ENCODE measurements around the gene SACM1L.
"Not testable (repeated sequence)": the region's sequence is repeated elsewhere in the genome, so short reads cannot be mapped to it uniquely, and the experiment has no call there.

SACM1L gene

GRCh38 chr3:45666757-45667431, 22.3 kb upstream of the SACM1L start:
- no peak for DNase-seq (ENCODE audit: low read depth in 2 of 2, low spot score in 1 of 2)

DNA sequence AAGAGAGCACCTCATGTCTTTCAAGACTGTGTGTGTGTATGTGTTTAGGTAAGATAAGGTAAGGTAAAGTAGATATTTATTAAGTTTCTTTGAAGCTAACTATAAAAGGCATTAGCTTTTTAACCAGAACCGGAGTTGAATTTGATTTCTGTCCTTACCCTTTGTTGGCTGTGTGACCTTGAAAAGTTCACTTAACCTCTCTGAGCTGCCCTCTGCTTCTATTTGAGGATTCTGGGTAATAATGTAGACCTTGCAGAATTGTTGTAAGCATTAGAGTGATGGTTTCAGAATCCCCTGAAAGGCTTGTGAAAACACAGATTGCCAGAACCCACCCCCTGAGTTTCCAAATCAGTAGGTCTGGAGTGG, 21.6 kb upstream of the SACM1L start:
- DNase-seq (ENCODE audit: low read depth in 2 of 2, low spot score in 1 of 2): no peak

DNA sequence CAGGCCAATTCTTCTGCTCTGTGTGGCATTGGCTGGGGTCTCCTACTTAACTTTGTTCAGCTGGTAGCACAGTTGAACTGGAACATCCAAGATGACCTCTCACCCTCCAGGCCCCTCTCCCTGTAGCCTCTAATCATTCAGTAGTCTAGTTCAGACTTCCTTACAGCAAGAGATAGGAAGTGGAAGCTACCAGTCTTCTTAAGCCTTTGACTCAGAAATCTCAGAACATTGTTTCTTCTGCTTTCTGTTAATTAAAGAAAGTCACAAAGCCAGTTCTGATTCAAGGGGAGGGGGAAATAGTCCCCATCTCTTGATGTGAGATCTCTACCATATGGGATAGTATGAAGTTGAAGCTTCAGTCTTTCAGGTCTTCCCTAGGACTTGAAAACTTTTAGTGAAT, 18.8 kb upstream of the SACM1L start:
- no peak for DNase-seq (ENCODE audit: low read depth in 2 of 2, low spot score in 1 of 2)

DNA sequence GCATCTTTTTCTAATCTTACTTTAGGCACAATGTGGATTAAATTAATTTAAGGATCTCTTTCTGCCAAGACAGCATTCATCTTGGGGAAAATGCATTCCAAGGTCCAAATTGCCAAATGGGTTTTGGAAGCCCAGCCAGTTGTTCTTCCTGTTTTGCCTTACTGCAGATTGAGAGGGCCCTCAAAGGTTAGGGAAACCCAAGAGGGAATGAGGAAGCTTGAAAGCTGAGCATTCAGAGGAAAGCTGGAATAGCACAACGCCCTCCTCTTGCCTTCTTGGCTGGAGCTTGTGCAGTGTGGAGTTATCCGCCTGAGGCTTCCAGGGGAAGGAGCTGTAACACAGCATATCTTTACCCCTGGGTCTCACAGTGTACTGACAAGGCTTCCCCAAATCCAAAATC, 18.2 kb upstream of the SACM1L start:
- DNase-seq (ENCODE audit: low read depth in 2 of 2, low spot score in 1 of 2): no peak

DNA sequence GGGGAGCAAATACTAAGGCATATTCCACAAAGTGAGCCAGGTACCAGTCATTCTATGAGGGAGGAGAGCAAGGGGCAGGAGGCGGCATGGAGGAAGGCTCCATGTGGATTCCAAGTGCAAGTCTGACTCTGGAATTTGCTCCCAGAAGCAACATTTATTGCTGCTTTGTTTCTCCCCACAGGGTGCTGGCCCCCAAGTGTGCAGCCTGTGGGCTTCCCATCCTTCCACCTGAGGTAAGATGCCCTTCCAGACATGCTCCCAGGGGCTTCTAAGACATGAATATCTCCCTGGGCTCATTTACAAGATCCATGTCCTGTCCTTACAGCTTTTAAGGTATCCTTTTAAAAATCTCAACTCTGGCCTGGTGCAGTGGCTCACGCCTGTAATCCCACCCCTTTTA, 15.9 kb upstream of the SACM1L start:
- no peak for DNase-seq (ENCODE audit: low read depth in 2 of 2, low spot score in 1 of 2)

GRCh38 chr3:45676325-45677032, 12.7 kb upstream of the SACM1L start:
- no peak for DNase-seq (ENCODE audit: low read depth in 2 of 2, low spot score in 1 of 2)

GRCh38 chr3:45677033-45677446, 12.2 kb upstream of the SACM1L start:
- no peak for DNase-seq (ENCODE audit: low read depth in 2 of 2, low spot score in 1 of 2)

- DNase-seq (ENCODE audit: low read depth in 2 of 2, low spot score in 1 of 2): no peak
These were observed 11.4 kb upstream of the SACM1L start for GRCh38 chr3:45677841-45678240.

DNA sequence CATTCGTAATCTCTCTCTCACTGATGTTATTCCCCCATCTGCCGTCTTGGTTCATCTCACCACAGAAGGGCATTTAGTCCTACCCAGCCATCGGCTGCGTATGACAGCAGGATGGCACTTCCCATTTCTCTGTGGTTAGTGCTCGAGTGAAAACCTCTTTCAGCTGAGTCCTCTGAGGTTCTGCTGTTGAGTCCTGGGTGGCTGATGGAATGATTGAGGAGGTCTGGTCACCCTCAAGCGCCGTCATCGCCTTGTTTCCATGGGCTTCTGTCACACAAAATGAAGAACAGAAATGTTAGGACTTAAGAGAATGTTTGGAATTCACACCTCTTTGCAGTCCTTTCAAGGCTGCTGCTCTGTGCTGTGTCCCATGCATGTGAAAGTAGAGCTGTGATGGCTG, 9.4 kb upstream of the SACM1L start:
- no peak for DNase-seq (ENCODE audit: low read depth in 2 of 2, low spot score in 1 of 2)

DNA sequence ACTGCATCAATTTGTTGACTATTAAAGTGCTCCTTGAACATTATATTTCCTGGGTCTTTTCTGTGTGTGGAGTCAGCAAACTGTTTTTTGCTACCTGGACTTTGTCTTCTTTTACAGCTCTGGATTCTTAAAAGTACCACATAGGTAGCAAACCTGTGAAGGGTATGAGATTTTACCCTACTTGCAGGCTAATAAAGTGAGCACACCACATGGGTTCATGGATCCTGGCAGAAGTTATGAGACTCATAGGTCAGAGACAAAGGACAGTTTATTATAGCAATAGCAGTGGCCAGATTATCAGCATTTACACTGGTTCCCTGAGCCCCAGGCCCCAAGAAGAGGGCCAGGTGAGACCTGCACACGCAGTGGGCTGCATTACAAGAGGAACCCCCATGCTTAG, 8.0 kb upstream of the SACM1L start:
- no peak for DNase-seq (ENCODE audit: low read depth in 2 of 2, low spot score in 1 of 2)

DNA sequence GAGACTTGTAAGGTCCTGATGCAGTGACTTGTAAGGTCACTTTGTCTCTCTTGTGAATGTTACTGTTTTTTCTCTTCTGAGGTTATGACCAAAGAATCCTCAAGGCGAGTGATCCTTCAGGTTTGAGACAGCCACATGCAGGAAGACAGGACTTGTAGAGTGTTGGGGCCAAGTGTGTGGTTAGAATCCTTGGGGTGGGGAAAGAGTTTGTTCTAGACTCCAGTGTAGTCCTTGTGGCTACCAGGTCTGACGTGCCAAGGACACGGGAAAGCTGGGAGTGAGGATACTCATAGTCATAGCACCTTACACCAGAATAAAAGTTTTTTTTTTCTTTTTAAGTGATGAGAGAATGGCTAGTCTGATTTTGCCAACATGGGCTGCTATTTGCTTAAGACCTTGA, 7.3 kb upstream of the SACM1L start:
- no peak for DNase-seq (ENCODE audit: low read depth in 2 of 2, low spot score in 1 of 2)

- DNase-seq (ENCODE audit: low read depth in 2 of 2, low spot score in 1 of 2): no peak
These were observed 6.9 kb upstream of the SACM1L start for GRCh38 chr3:45682311-45682710.

DNA sequence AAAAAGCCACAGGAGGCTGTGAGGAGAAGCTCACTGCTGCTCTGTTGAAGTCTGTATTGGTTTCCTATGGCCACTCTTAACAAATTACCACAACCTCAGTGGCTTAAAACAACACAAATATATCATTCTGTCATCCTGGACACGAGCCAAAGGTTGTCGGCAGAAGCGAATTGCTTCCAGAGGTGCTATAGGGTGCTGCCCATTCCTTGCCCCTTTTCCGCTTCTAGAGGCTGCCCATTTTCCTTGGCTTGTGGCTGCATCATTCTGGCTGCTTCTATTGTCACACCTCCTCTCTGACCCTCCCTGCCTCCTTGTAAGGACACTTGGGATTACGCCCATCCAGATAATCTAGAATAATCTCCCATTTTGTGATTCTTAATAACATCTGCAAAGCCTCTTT, 6.4 kb upstream of the SACM1L start:
- DNase-seq (ENCODE audit: low read depth in 2 of 2, low spot score in 1 of 2): no peak

DNA sequence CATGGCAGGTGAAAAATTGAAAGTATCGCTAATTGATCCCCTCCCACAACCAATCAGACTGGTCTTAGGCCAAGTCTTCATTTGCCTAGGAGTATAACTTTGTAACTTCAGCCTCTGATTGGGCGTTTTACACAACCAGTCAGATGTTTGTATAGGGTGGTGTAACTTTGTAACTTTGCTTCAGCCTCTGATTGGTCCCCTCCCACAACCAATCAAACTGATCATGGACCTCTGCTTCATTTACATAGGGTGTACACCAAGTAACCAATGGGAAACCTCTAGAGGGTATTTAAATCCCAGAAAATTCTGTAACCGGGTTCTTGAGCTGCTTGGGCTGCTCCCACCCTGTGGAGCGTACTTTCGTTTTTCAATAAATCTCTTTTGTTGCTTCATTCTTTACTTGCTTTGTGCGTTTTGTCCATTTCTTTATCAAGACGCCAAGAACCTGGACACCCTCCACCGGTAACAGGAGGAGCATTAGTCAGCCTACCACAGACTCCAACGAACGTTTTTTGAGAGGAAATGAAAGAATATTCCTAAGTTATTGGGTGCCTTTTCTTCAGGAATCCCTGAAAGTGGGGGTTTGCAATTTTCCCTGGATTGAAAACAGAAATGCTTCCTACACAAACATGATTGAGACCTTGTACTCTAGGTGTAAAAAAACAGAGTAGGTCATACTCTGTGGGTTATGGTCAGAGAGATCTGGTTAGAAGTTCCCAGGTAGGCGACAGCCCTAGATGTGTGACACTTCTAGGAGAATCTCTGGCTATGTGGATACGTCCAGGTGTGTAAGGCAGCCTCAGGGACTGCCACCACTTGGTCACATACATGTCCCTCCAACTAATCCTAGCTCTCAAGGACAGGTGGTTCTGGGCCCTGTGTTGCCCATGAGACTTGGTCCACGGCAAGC, 5.5 kb upstream of the SACM1L start:
- no peak for DNase-seq (ENCODE audit: low read depth in 2 of 2, low spot score in 1 of 2)

- no peak for DNase-seq (ENCODE audit: low read depth in 2 of 2, low spot score in 1 of 2)
These were observed 4.8 kb upstream of the SACM1L start for GRCh38 chr3:45684327-45684892.

GRCh38 chr3:45685722-45686121, 3.5 kb upstream of the SACM1L start:
- DNase-seq (ENCODE audit: low read depth in 2 of 2, low spot score in 1 of 2): not testable (repeated sequence)

GRCh38 chr3:45686850-45687249, 2.3 kb upstream of the SACM1L start:
- no peak for DNase-seq (ENCODE audit: low read depth in 2 of 2, low spot score in 1 of 2)

DNA sequence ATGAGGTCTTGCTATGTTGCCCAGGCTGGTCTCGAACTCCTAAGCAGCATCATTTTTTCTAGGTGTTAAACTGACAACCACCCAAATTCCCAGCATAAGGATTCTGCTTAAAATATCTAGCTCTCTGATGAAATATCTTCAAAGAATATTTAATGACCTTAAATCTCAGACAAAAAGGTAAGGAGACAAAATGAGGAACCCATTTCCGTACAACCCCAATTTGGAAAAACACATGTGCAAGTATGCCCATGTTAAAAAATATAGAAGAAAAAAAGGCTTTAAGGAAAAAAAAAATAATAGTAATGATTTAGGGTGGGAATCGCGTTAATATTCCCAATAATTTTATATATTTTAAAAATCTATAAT, 1.4 kb upstream of the SACM1L start:
- no peak for DNase-seq (ENCODE audit: low read depth in 2 of 2, low spot score in 1 of 2)

GRCh38 chr3:45688194-45688881, 858 bp upstream of the SACM1L start:
- DNase-seq (ENCODE audit: low read depth in 2 of 2, low spot score in 1 of 2): no peak

GRCh38 chr3:45689787-45690145, 570 bp downstream of the SACM1L start:
- DNase-seq (ENCODE audit: low read depth in 2 of 2, low spot score in 1 of 2): no peak

DNA sequence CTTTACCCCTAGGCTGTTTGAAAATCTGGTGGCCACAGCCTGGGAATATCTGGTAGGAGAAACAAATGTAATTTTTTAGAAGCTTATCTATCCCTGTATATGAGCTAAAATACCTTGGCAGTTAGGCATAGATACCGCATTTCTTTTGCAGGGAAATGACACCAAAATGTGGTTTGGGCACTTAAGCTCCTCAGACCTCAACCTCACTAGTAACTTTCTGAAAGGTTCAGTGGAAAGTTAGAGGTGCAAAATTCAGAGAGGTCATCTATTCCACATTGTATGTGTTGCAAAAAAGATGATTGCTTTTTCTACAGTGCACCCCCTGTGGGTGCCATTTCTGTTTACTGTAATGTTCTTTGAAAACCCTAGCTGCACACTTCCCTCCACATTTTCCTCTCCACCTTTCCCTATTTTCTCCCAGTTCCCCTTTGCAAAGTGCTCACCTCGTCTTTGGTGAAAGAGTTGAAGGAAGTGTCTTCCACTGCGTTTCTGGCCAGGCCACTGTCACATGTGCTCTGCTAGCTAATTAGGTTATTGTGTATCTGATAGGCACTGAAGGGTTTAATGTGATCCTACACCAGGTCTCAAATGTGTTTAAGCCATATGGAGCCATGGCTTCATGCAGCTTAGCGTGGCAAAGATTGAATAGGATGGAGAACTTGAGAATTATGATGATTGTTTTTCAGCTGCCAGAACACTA, 1.3 kb downstream of the SACM1L start:
- DNase-seq (ENCODE audit: low read depth in 2 of 2, low spot score in 1 of 2): no peak
